HG02623 (cell line): ENCODE results near the gene ATP6V0E1.
"Not testable (repeated sequence)": the region's sequence is repeated elsewhere in the genome, so short reads cannot be mapped to it uniquely, and the experiment has no call there.

Source experiments
- ATAC-seq: cut with Tn5 transposase; IDR thresholded peaks from one replicate; pipeline ENCODE4 v1.9.1; 2021; ENCODE audit warnings: moderate library complexity; ENCODE audit not compliant: unreplicated experiment

ATP6V0E1 gene

DNA sequence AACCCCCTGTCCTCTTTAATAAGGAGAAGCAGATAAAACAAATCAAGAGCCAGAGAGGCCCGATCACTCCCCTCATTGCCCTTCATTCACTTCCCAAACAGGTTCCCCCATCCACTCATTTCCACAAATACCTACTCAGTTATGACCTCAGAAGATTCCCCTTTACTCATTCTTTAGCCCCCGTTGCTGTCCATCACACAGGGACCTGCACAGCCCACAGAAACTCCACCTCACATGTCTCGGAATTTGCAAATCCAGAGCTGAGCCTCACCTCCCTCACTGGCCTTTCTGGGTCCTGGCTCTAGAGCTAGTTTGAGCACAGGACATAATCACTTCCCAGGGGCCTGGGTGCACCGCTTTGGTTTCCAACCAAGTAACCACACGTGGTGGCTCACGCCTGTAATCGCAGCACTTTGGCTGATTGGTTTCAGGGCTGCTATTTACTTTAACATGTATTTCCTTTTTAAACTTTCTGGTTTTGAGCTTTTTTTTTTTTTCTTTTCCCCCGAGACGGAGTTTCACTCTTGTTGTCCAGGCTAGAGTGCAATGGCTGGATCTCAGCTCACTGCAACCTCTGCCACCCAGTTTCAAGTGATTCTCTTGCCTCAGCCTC is 17.8 kb downstream of the ATP6V0E1 start:
- peak; percentile 68 for ATAC-seq

DNA sequence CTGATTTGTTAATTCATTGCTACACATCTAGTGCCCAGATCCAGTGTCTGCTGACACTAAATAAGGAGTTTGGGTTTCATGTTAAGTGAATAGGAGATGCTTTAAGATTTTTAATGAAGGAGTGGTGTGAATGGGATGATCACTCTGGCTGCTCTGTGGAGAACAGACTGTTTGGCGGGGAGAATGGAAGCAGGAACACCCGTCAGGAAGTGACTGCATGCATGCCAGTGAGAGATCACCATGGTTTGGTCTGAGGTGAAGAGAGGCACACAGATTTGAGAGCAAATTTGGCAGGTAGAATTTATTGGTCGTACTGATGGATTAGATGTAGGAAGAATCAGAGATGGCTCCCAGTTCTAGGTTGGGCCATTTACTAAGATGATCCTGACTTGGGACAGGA is 19.8 kb downstream of the ATP6V0E1 start:
- no peak for ATAC-seq

DNA sequence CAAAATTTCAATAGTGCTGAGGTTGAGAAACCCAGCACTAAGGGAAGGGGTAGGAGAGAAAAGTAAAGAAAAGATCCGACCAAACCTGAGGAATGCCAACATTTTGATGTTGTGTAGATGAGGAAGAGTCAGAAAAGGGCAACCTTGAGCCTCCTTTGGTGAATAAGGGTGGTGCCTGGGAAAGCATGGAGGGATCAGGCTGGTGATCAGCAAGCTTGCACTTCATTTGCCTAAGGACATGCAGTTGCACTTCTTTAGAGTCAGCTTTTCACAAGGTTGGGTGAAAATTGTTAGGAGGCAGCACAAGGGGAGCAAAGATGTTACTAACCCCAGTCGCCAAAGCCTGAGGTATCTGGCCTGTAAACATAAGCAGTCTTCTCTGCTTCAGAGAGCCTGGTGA is 20.4 kb downstream of the ATP6V0E1 start:
- ATAC-seq = no peak

DNA sequence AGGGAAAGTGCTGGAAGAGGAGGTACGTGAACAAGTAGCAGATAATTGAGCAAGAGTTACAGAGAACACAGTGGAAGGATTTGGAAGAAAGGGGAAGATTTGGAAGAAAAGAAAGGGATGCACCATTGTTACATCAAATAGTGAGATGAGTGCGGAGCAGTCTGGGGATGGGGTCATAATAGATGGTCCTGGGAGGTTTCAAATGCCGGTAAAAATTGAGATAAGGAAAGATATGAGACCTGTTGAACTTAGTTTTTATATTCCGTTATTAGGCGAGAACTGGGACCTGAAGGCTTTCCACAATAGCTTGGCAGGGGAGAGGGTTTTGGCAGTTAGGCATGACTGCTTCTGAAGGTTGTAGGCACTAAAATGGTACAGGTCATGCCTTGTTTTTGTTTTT is 20.9 kb downstream of the ATP6V0E1 start:
- no peak for ATAC-seq

DNA sequence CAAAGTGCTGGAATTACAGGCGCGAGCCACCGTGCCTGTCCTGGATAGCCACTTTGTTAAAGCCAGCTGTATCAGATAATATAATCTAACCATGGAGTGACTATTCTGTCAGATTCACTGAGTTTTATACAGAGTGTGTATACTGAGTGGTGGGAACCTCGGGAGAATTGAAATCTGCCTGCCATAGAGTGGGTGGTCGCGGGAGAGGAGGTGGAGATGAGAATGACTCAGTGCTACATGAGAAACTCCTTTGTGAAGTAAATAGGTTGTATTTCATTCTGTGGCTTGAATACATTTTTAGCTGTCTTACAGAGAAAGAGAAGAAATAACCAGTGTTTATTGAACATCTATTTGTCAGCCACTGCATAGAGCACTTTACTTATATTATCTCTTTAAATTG is 26.4 kb downstream of the ATP6V0E1 start:
- no peak for ATAC-seq

DNA sequence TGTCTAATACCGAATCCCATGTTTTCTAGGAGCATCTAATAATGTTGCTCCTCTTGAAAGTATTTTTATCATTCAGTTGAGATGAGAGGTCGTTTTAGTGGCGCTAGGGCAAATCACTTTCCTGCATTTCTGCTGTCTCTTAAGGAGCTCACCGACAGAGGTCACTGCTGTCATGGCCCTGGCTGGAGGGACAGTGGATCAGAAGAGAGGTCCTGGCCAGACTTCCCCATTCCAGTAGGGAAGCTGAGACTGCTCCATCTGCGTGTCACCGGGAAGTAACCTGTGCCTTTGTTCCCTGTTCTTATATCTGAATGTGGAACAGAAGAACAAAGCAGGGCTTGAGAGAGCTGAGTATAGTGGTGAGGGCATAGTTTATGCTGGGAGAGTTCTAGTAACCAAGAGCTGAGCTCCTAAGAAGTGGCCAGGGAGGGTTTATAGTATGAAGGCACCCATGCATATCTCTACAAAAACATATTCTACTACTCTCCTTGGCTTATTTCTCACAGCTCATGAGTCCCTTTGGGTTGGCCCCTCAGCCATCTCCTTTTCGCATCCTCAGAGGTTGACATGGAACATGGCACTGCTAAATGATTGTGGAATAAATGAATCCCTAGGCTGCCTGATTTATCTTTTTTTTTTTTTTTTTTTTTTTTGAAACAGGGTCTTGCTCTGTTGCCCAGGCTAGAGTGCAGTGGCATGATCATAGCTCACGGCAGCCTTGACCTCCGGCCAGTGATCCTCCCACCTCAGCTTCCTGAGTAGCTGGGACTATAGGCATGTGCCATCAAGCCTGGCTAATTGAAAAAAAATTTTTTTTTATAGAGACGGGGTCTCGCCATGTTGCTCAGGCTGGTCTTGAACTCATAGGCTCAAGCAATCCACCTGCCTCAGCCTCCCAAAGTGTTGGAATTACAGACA is 27.2 kb downstream of the ATP6V0E1 start:
- ATAC-seq = no peak

DNA sequence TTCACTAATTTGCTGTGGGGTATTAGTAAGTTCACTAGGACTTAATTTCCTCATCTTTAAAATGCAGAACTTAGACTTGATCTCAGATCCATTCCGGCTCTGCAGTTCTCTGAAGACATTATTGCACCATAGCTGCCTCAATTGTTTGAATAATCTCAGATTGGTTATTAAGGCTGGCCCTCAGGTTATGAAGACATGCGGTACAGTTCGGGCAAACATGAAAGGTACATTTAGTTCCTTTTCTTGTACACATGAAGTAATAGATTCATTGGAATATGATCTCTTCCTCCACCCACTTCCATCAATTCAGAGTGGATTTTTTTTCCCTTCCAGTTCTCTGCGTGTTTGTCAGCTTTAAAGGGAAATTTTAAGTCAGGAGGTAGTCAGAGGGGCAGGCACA is 28.0 kb downstream of the ATP6V0E1 start:
- no peak for ATAC-seq

DNA sequence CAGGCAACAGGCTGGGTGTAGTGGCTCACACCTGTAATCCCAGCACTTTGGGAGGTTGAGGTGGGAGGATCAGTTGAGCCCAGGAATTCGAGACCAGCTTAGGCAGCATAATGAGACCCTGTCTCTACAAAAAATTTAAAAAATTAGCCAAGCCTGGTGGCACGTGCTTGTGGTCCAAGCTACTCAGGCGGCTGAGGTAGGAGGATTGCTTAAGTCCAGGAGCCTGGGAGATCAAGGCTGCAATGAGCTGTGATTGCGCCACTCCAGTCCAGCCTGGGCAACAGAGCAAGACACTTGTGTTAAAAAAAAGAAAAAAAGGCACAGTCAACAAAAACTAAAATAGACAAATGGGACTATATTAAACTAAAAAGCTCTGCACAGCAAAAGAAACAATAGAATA is 29.3 kb downstream of the ATP6V0E1 start:
- ATAC-seq = no peak

DNA sequence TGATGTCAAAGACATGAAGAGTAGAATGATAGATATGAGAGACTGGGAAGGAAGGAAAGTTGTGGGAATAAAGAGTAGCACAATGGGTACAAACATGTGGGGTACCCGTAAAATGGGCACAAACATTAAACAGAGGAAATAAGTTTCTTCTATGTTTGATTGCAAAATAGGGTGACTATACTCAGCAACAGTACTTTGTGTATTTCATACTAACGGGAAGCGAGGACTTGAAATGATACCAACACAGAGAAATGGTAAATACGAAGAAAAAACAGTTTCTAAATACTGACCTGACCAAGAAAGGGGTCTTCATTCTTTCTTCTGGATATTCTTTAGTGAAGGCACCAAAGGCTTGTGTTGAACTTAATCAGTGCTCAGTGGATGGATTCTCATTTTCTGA is 31.1 kb downstream of the ATP6V0E1 start:
- ATAC-seq = no peak

DNA sequence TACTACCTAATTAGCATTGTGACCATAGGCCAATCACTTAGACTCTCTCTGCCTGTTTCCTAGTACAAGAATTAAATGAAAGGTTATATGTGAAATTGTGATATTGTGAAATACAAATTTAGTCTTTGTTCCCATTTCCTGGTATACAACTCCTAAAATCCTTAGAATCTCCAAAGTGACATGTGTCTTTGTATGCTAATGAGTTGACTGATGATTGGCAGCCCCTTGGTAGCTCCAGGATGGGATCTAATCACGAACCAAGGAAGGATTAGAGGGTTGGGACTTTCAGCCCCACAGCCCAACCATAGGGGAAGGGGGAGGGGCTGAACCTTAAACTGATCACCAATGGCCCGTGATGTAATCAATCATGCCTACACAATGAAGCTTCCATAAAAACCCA is 31.6 kb downstream of the ATP6V0E1 start:
- ATAC-seq = no peak

DNA sequence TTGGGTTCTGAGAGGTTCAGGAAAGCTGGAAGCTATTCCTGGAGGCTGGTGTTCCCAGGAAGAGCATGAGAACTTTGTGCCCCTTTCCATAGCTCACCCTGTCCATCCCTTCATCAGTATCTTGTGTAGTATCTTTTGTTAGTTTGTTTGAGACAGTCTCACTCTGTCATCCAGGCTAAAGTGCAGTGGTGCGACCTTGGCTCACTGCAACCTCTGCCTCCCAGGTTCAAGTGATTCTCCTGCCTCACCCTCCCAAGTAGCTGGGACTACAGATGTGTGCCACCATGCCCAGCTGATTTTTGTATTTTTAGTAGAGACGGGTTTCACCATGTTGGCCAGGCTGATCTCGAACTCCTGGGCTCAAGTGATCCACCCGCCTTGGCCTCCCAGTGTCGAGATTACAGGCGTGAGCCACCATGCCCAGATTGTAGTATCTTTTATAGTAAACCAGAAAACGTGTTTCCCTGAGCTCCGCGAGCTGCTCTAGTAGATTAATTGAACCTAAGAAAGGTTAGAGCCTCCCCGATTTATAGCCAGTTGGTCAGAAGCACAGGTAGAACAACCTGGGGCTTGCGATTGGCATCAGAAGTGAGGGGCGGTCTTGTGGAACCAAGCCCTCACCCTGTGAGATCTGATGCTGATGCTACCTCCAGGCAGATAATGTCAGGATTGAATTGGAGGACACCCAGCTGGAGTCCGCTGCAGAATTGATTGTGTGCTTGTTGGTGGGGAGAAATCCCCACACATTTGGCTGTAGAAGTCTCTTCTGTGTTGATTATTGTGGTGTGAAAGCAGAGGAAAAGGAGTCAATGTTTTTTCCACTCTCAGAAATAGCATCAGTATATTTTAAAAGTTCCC is 32.3 kb downstream of the ATP6V0E1 start:
- ATAC-seq = no peak

DNA sequence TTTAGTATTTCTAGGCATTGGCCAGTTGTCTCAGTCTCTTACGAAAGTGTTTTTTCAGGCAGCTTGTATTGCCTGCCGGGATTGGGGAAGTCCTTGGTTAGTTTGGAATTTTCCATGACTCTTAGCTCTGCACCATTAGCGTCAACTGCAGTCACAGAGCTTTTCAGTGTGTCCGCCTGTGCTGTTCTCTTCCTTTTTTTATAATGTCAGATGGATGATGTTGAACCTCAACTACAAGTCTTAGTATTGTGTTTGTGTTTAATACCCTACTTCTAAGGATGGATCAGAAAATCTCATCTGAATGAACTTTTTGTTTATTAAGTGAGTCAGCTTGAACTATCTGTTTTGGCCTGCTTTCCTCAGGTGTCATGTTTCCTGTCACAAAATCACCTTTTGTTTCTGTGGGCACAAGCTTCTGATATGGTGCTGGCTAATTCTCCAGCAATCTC is 33.1 kb downstream of the ATP6V0E1 start:
- ATAC-seq = no peak

DNA sequence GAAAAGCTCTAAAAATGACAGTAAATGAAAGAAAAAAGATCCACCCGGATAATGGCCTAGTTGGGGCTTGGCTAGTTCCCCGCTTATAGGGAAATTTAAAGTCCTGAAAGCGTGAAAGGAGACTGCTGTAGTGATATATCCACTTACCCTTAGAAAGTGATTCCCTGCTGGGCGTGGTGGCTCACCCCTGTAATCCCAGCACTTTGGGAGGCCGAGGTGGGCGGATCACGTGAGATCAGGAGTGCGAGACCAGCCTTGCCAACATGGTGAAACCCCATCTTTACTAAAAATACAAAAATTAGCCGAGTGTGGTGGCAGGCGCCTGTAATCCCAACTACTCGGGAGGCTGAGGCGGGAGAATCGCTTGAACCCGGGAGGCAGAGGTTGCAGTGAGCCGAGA is 33.5 kb downstream of the ATP6V0E1 start:
- not testable (repeated sequence) for ATAC-seq

DNA sequence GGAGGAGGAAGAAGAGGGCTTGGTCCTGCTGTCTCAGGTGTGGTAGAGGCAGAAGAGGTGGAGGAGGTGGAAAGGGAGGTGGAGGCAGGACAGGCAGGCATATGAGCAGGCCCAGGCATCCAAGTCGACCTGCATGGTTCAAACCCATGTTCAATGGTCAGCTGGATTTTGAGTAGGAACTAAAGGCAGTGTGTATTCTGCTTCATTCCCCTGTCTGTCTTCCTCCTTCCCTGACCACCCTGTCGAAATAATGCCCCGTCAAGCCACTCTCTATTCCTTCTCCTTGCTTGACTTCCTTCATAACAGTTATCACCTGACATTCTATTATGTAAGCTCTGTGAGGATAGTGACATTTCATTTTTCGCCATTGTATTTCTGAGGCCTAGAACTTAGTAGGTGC is 34.8 kb downstream of the ATP6V0E1 start:
- ATAC-seq = no peak

DNA sequence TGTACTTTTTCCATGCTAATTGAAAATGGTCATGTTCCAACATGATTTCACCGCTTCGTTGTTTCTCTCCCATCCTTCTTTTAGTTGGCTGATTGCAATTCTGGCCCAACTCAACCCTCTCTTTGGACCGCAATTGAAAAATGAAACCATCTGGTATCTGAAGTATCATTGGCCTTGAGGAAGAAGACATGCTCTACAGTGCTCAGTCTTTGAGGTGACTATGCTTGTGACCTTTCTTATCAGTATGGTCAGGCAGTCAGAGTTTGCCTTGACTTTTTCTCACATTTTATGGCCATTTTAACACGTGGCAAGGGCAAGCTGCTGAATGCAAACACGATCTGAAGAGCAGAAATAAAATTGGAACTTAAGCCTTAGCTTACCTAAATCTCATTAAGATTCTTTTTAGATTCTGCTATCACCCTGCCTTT is 36.6 kb downstream of the ATP6V0E1 start:
- ATAC-seq = no peak

DNA sequence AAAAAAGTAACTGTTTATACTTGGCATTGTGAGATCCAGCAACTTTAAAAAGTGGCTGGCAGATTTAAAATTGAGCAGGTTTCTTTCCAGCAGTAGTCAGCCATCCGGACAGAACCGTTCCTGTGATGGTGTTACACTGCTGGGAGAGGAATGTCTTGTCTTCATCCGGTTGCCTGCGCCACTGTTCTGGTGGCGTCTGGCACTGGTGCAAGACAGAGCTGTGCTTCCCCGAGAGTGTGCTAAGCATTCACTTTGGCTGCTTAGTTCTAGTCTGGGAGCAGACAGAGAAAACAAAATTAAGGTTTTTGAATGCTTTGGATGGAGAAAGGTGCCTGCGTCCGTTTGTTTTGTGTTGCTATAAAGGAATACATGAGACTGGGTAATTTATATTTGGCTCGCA is 37.1 kb downstream of the ATP6V0E1 start:
- ATAC-seq = no peak

DNA sequence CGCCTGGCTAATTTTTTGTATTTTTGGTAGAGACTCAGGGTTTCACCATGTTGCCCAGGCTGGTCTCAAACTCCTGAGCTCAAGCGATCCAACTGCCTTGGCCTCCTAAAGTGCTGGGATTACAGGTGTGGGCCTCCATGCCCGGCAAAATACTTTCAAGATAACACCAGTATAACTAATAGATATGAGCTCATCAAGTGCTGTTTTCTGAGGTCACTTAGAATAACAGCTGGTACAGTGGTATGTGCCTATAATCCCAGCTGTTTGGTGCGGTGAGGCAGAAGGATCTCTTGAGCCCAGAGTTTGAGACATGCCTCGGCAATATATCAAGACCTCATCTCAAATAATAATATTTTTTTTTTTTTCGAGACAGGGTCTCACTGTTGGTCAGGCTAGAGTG is 42.1 kb downstream of the ATP6V0E1 start:
- ATAC-seq = no peak

DNA sequence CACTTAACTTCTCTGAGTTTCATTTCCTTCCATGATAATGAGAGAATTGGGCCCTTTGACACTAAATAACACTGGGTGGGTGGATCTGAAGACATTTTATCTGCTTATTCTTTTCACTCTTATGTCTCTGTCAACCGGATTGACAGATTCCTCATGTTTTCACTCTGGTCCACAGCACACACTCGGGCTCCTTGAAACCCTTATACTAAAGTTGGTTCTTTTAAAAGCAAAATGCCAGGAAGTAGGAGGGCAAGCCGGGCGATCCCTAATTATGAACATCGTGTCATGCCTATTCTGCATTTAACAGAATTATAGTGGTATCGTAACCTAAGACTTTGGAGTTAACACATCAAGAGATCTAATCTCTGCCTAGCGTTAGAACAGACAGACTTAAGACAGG is 44.3 kb downstream of the ATP6V0E1 start:
- no peak for ATAC-seq

DNA sequence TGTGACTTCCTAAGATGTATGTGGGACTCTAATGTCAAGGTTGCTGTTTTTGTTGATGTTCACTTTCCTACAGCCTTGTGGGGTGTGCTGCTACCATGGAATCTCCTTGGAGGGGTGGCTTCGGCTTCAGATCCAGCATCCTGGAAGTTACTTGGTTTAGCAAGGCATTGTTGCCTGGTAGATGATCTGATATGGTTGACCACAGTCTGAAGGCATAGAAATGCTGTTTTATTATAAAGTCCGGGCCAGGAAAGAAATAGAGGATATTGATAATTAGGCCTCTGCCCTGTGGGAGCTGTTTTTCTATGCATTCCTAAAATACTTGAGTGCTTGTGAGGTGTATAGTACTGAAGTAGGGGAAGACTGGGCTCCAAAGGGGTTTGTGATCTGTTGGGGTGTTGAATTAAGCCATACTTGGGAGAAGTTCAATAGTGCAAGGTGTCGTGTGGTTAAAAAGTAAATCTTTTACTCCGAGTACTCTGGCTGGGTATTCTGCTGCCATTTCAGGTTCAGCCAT is 45.3 kb downstream of the ATP6V0E1 start:
- ATAC-seq = no peak

DNA sequence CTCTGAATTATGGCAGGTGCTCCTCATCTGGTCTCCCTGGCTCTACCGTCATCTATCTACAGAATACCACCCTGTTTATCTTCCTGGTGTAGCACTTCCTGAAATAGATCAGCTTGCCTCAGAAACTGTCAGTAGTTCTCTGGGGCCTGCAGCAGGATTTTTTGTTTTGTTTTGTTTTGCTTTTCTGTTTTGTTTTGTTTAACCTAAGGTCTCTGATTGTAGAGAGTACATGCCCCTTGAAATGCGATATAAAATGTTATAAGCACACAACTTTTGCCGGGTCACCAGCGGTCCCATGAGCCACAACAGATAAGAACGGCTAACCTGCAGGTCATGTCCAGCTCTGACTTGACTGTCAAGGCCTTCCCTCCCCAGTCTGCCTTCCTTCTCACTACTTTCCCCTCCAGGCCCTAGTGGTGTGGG is 45.9 kb downstream of the ATP6V0E1 start:
- peak; percentile 47 for ATAC-seq

DNA sequence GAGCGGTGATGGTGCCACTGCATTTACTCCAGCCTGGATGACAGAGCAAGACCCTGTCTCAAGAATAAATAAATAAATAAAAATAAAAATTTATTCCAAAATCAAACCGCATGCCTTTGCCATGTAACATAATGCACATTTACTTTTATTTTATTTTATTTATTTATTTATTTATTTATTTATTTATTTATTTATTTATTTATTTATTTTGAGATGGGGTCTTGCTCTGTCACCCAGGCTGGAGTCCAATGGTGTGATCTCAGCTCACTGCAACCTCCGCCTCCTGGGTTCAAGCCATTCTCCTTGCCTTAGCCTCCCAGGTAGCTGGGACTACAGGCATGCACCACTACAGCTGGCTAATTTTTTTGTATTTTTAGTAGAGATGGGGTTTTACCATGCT is 48.5 kb downstream of the ATP6V0E1 start:
- ATAC-seq = not testable (repeated sequence)
